Measurements from ENCODE around the gene AFM. TPM values are rescaled to one million over a fixed set of nuclear protein-coding genes. Genes with fewer than 3 reads are reported as not detected.

Gene AFM
- total RNA-seq, 1 experiment from 2014 or later = not detected

GRCh38 chr4:73433140-73433539 is 48.4 kb upstream of the AFM start:
- Histone ChIP-seq H3K9me3 (ENCODE audit: control insufficient read depth, low read depth, low read length) (no peaks in the 10 kb centered on the region), H4K5ac (ENCODE audit: insufficient read length, low read depth, low read length) (no peak overlapping the region), H3K14ac (ENCODE audit: insufficient read depth, low read length) (no peak overlapping the region), H4K8ac (replicated peaks; ENCODE audit: insufficient read length, low read depth, low read length) (no peak overlapping the region), H3K4ac (ENCODE audit: low read depth, low read length) (no peak overlapping the region), H2AK5ac (ENCODE audit: insufficient read length, low read length) (no peak overlapping the region), H2BK15ac (ENCODE audit: low read depth, low read length) (no peak overlapping the region), H3K56ac (ENCODE audit: insufficient read length, low read depth, low read length) (no peak overlapping the region), H3K23me2 (ENCODE audit: insufficient read length, low read depth, low read length, poor library complexity, severe bottlenecking) (no peaks in the 10 kb centered on the region), H3T11ph (ENCODE audit: low read length) (no peak overlapping the region), H3K79me1 (ENCODE audit: insufficient read depth, low read depth, low read length, poor library complexity, severe bottlenecking) (no peaks in the 10 kb centered on the region), H4K20me1 (ENCODE audit: control insufficient read depth, insufficient read depth, insufficient read length) (no peaks in the 10 kb centered on the region), H3K23ac (ENCODE audit: insufficient read length, low read depth, low read length) (no peak overlapping the region), H2BK12ac (ENCODE audit: insufficient read length, low read depth, low read length) (no peak overlapping the region), H4K91ac (ENCODE audit: insufficient read length, low read depth, low read length) (no peak overlapping the region), H3K79me2 (ENCODE audit: insufficient read depth, low read length) (no peaks in the 10 kb centered on the region), H2BK20ac (ENCODE audit: low read depth, low read length, poor library complexity, severe bottlenecking) (no peak overlapping the region), H3K9ac (ENCODE audit: extremely low read depth, insufficient read length, low read length) (no peak overlapping the region), H3K27me3 (ENCODE audit: insufficient read depth, low read length) (no peaks in the 10 kb centered on the region), H2BK5ac (ENCODE audit: insufficient read length, low read length) (no peak overlapping the region), H3K4me1 (ENCODE audit: insufficient read depth, low read length) (no peaks in the 10 kb centered on the region), H2AFZ (ENCODE audit: low read length) (no peak overlapping the region), H2BK120ac (ENCODE audit: low read depth, low read length, poor library complexity, severe bottlenecking) (no peak overlapping the region), H3K18ac (ENCODE audit: insufficient read length, low read depth, low read length) (no peak overlapping the region), H3K4me2 (ENCODE audit: insufficient read depth, insufficient read length, low read length) (no peak overlapping the region), H3K27ac (ENCODE audit: insufficient read length, low read depth, low read length) (no peak overlapping the region)
- Mint-ChIP-seq H3K4me3 (no peak overlapping the region), H3K9me3 (no peaks in the 10 kb centered on the region), H3K27ac (peak overlapping the region in 1 of 3 experiments; percentile 0; a peak in 2 of 7 replicates), H3K36me3 (ENCODE audit: insufficient read depth in 1 of 3, low read depth in 3 of 3) (no peaks in the 10 kb centered on the region), H3K4me1 (no peaks in the 10 kb centered on the region), H3K27me3 (ENCODE audit: low read depth) (no peaks in the 10 kb centered on the region)
- no CpG with 5 or more reads among the region's 2 CpGs for WGBS (ENCODE audit: extremely low coverage, insufficient read length, low lambda C conversion rate)
- TF ChIP-seq CTCF (conservative IDR thresholded peaks at IDR 0.05) = no peak
- DNase-seq = no peak
